ENCODE results near the gene TENM4.

Gene TENM4

GRCh38 chr11:79421820-79422219 is 19.0 kb downstream of the TENM4 start:
- Histone ChIP-seq H3K9me3 (ENCODE audit: low read depth, low read length) (no peaks in the 10 kb centered on the region), H3K4me3 (no peak overlapping the region), H3K9ac (ENCODE audit: insufficient read length) (no peak overlapping the region), H3K27ac (no peak overlapping the region), H3K36me3 (ENCODE audit: insufficient read depth, low read length) (no peaks in the 10 kb centered on the region)
- TF ChIP-seq FOXP2 (optimal IDR thresholded peaks at IDR 0.05; ENCODE audit: control extremely low read depth, extremely low read length, insufficient read depth) = no peak
- no peak for TF ChIP-seq POLR2AphosphoS5 (IDR thresholded peaks at IDR 0.05; ENCODE audit: borderline replicate concordance, low read depth, low read length)
- no peak for TF ChIP-seq EZH2 (IDR thresholded peaks at IDR 0.05)
- DNase-seq (ENCODE audit: low read depth, low spot score) = no peak

GRCh38 chr11:79419120-79419519 is 21.7 kb downstream of the TENM4 start:
- H3K9me3 ChIP-seq (ENCODE audit: low read depth, low read length) = no peaks in the 10 kb centered on the region
- no peaks in the 10 kb centered on the region for H3K36me3 ChIP-seq (ENCODE audit: insufficient read depth, low read length)
- DNase-seq (ENCODE audit: low read depth, low spot score) = no peak
- H3K27ac ChIP-seq = no peak overlapping the region
- no peak overlapping the region for H3K4me3 ChIP-seq
- TF ChIP-seq EZH2 (IDR thresholded peaks at IDR 0.05) (no peak), POLR2AphosphoS5 (IDR thresholded peaks at IDR 0.05; ENCODE audit: borderline replicate concordance, low read depth, low read length) (no peak), FOXP2 (optimal IDR thresholded peaks at IDR 0.05; ENCODE audit: control extremely low read depth, extremely low read length, insufficient read depth) (no peak)
- no peak overlapping the region for H3K9ac ChIP-seq (ENCODE audit: insufficient read length)

- no peak overlapping the region for H3K9ac ChIP-seq (ENCODE audit: insufficient read length)
- no peak for DNase-seq (ENCODE audit: low read depth, low spot score)
- no peaks in the 10 kb centered on the region for H3K9me3 ChIP-seq (ENCODE audit: low read depth, low read length)
- no peaks in the 10 kb centered on the region for H3K36me3 ChIP-seq (ENCODE audit: insufficient read depth, low read length)
- no peak overlapping the region for H3K27ac ChIP-seq
- no peak overlapping the region for H3K4me3 ChIP-seq
- no peak for TF ChIP-seq POLR2AphosphoS5 (IDR thresholded peaks at IDR 0.05; ENCODE audit: borderline replicate concordance, low read depth, low read length)
- TF ChIP-seq EZH2 (IDR thresholded peaks at IDR 0.05) = no peak
- TF ChIP-seq FOXP2 (optimal IDR thresholded peaks at IDR 0.05; ENCODE audit: control extremely low read depth, extremely low read length, insufficient read depth) = no peak
Observed at GRCh38 chr11:79418241-79418640, 22.6 kb downstream of the TENM4 start.

GRCh38 chr11:79417069-79417920 is 23.5 kb downstream of the TENM4 start:
- Histone ChIP-seq H3K27ac (no peak overlapping the region), H3K4me3 (no peak overlapping the region), H3K9ac (ENCODE audit: insufficient read length) (no peak overlapping the region), H3K9me3 (ENCODE audit: low read depth, low read length) (no peaks in the 10 kb centered on the region), H3K36me3 (ENCODE audit: insufficient read depth, low read length) (no peaks in the 10 kb centered on the region)
- no peak for DNase-seq (ENCODE audit: low read depth, low spot score)
- no peak for TF ChIP-seq EZH2 (IDR thresholded peaks at IDR 0.05)
- no peak for TF ChIP-seq POLR2AphosphoS5 (IDR thresholded peaks at IDR 0.05; ENCODE audit: borderline replicate concordance, low read depth, low read length)
- no peak for TF ChIP-seq FOXP2 (optimal IDR thresholded peaks at IDR 0.05; ENCODE audit: control extremely low read depth, extremely low read length, insufficient read depth)

GRCh38 chr11:79415912-79416311 is 24.9 kb downstream of the TENM4 start:
- no peak overlapping the region for H3K4me3 ChIP-seq
- DNase-seq (ENCODE audit: low read depth, low spot score) = no peak
- no peaks in the 10 kb centered on the region for H3K9me3 ChIP-seq (ENCODE audit: low read depth, low read length)
- no peak overlapping the region for H3K9ac ChIP-seq (ENCODE audit: insufficient read length)
- H3K36me3 ChIP-seq (ENCODE audit: insufficient read depth, low read length) = no peaks in the 10 kb centered on the region
- TF ChIP-seq POLR2AphosphoS5 (IDR thresholded peaks at IDR 0.05; ENCODE audit: borderline replicate concordance, low read depth, low read length) = no peak
- no peak for TF ChIP-seq EZH2 (IDR thresholded peaks at IDR 0.05)
- no peak for TF ChIP-seq FOXP2 (optimal IDR thresholded peaks at IDR 0.05; ENCODE audit: control extremely low read depth, extremely low read length, insufficient read depth)
- H3K27ac ChIP-seq = no peak overlapping the region

- Histone ChIP-seq H3K27ac (no peak overlapping the region), H3K4me3 (no peak overlapping the region), H3K36me3 (ENCODE audit: insufficient read depth, low read length) (no peaks in the 10 kb centered on the region), H3K9ac (ENCODE audit: insufficient read length) (no peak overlapping the region), H3K9me3 (ENCODE audit: low read depth, low read length) (no peaks in the 10 kb centered on the region)
- TF ChIP-seq FOXP2 (optimal IDR thresholded peaks at IDR 0.05; ENCODE audit: control extremely low read depth, extremely low read length, insufficient read depth) (no peak), EZH2 (IDR thresholded peaks at IDR 0.05) (no peak), POLR2AphosphoS5 (IDR thresholded peaks at IDR 0.05; ENCODE audit: borderline replicate concordance, low read depth, low read length) (no peak)
- DNase-seq (ENCODE audit: low read depth, low spot score) = no peak
Observed at GRCh38 chr11:79415411-79415810, 25.4 kb downstream of the TENM4 start.

GRCh38 chr11:79414644-79415317 is 26.0 kb downstream of the TENM4 start:
- no peak for DNase-seq (ENCODE audit: low read depth, low spot score)
- Histone ChIP-seq H3K27ac (no peak overlapping the region), H3K4me3 (no peak overlapping the region), H3K36me3 (ENCODE audit: insufficient read depth, low read length) (no peaks in the 10 kb centered on the region), H3K9me3 (ENCODE audit: low read depth, low read length) (no peaks in the 10 kb centered on the region), H3K9ac (ENCODE audit: insufficient read length) (no peak overlapping the region)
- no peak for TF ChIP-seq FOXP2 (optimal IDR thresholded peaks at IDR 0.05; ENCODE audit: control extremely low read depth, extremely low read length, insufficient read depth)
- TF ChIP-seq POLR2AphosphoS5 (IDR thresholded peaks at IDR 0.05; ENCODE audit: borderline replicate concordance, low read depth, low read length) = no peak
- TF ChIP-seq EZH2 (IDR thresholded peaks at IDR 0.05) = no peak

GRCh38 chr11:79414041-79414440 is 26.8 kb downstream of the TENM4 start:
- Histone ChIP-seq H3K9ac (ENCODE audit: insufficient read length) (no peak overlapping the region), H3K4me3 (no peak overlapping the region), H3K36me3 (ENCODE audit: insufficient read depth, low read length) (no peaks in the 10 kb centered on the region), H3K9me3 (ENCODE audit: low read depth, low read length) (no peaks in the 10 kb centered on the region), H3K27ac (no peak overlapping the region)
- TF ChIP-seq FOXP2 (optimal IDR thresholded peaks at IDR 0.05; ENCODE audit: control extremely low read depth, extremely low read length, insufficient read depth) (no peak), EZH2 (IDR thresholded peaks at IDR 0.05) (no peak), POLR2AphosphoS5 (IDR thresholded peaks at IDR 0.05; ENCODE audit: borderline replicate concordance, low read depth, low read length) (no peak)
- DNase-seq (ENCODE audit: low read depth, low spot score) = no peak
